Neural progenitor cell (in vitro differentiated cells): ENCODE measurements around the gene RNU5D-1. TPM values are rescaled to one million over a fixed set of nuclear protein-coding genes. Genes with fewer than 3 reads are reported as not detected.

Experiments used
- DNase-seq: peaks from one replicate; pipeline ENCODE4 v3.0.0-alpha.2; 2016; ENCODE audit warnings: low spot score
- H2AFZ ChIP-seq: fragments of 200-600 bp; sonication (generic); replicated peaks from 2 replicates; pipeline ENCODE4 v1.6.1; 2016; ENCODE audit warnings: antibody characterized with exemption
- H3F3A ChIP-seq: fragments of 200-600 bp; sonication (generic); 2 replicates; pipeline ENCODE4 v1.6.1; 2016; ENCODE audit warnings: antibody characterized with exemption, low read depth
- H3K27ac ChIP-seq: fragments of 200-600 bp; sonication (generic); 2 replicates; pipeline ENCODE4 v1.5.1; 2016; ENCODE audit warnings: mild to moderate bottlenecking
- H3K27me3 ChIP-seq: fragments of 200-600 bp; sonication (generic); 2 replicates; pipeline ENCODE4 v1.6.1; 2016; ENCODE audit warnings: mild to moderate bottlenecking, moderate library complexity
- H3K36me3 ChIP-seq: fragments of 200-600 bp; sonication (generic); 2 replicates; pipeline ENCODE4 v1.5.1; 2016
- H3K4me1 ChIP-seq: fragments of 200-600 bp; sonication (generic); 2 replicates; pipeline ENCODE4 v1.6.1; 2016; ENCODE audit warnings: mixed run types
- H3K4me2 ChIP-seq: fragments of 200-600 bp; sonication (generic); 2 replicates; pipeline ENCODE4 v1.6.1; 2016
- H3K4me3 ChIP-seq: fragments of 200-600 bp; sonication (generic); 2 replicates; pipeline ENCODE4 v1.5.1; 2016
- H3K79me2 ChIP-seq: fragments of 200-600 bp; sonication (generic); 2 replicates; pipeline ENCODE4 v1.6.1; 2016; ENCODE audit warnings: low read depth
- H3K9ac ChIP-seq: fragments of 200-600 bp; sonication (generic); 2 replicates; pipeline ENCODE4 v1.6.1; 2016
- H3K9me3 ChIP-seq: fragments of 200-600 bp; sonication (generic); 2 replicates; pipeline ENCODE4 v1.5.1; 2016; ENCODE audit warnings: low read depth
- H4K20me1 ChIP-seq: fragments of 200-600 bp; sonication (generic); 2 replicates; pipeline ENCODE4 v1.6.1; 2016; ENCODE audit warnings: low read depth
- H3K27ac Mint-ChIP-seq: 3 replicates; pipeline ENCODE4 v1.8.0; 2021; ENCODE audit warnings: mixed read lengths
- H3K27me3 Mint-ChIP-seq: 2 replicates; pipeline ENCODE4 v1.8.0; 2022; ENCODE audit warnings: low read depth, mild to moderate bottlenecking, inconsistent platforms, moderate library complexity, mixed read lengths; ENCODE audit not compliant: insufficient read depth
- H3K36me3 Mint-ChIP-seq: 3 replicates; pipeline ENCODE4 v1.8.0; 2021; ENCODE audit warnings: mixed read lengths
- H3K4me1 Mint-ChIP-seq: 3 replicates; pipeline ENCODE4 v1.8.0; 2021; ENCODE audit warnings: mixed read lengths
- H3K4me3 Mint-ChIP-seq: 3 replicates; pipeline ENCODE4 v1.8.0; 2021; ENCODE audit warnings: mild to moderate bottlenecking, moderate library complexity, mixed read lengths
- H3K9me3 Mint-ChIP-seq: 3 replicates; pipeline ENCODE4 v1.8.0; 2020; ENCODE audit warnings: mixed read lengths
- CTCF ChIP-seq: fragments of 200-600 bp; sonication (generic); IDR thresholded peaks from 2 replicates; pipeline ENCODE4 v1.5.1; 2017; ENCODE audit warnings: antibody characterized with exemption, mild to moderate bottlenecking
- EZH2 ChIP-seq: fragments of 200-600 bp; sonication (generic); IDR thresholded peaks from 2 replicates; pipeline ENCODE4 v1.6.1; 2017; ENCODE audit warnings: antibody characterized with exemption, mild to moderate bottlenecking, moderate library complexity
- EZH2phosphoT487 ChIP-seq: fragments of 200-600 bp; sonication (generic); IDR thresholded peaks from 2 replicates; pipeline ENCODE4 v1.6.1; 2017; ENCODE audit warnings: antibody characterized with exemption
- total RNA-seq: library from RNA; depleted of rRNA; stranded (reverse); fragments of >200 nt; gene quantifications from 2 replicates; pipeline ENCODE4 v1.2.3, GENCODE V29; 2015; ENCODE audit warnings: low replicate concordance

The RNU5D-1 gene
- total RNA-seq, 1 donor from 2014 or later = not detected

GRCh38 chr1:44747878-44748277 is 16.9 kb upstream of the RNU5D-1 start:
- H3K4me1 Mint-ChIP-seq = peaks cover 7% of the 10 kb centered on the region
- no peak overlapping the region for H3K27ac Mint-ChIP-seq
- Histone ChIP-seq H3K4me3 (no peak overlapping the region), H3K4me2 (no peak overlapping the region), H3K27ac (no peak overlapping the region), H3K79me2 (peaks cover 36% of the 10 kb centered on the region), H3K4me1 (no peaks in the 10 kb centered on the region), H3K9ac (no peak overlapping the region), H3K27me3 (no peaks in the 10 kb centered on the region), H3K9me3 (no peaks in the 10 kb centered on the region), H3F3A (no peaks in the 10 kb centered on the region), H2AFZ (no peak overlapping the region), H4K20me1 (peaks cover 29% of the 10 kb centered on the region), H3K36me3 (peaks cover 16% of the 10 kb centered on the region)
- peak; percentile 12 for DNase-seq
- H3K4me3 Mint-ChIP-seq = no peak overlapping the region
- no peaks in the 10 kb centered on the region for H3K9me3 Mint-ChIP-seq
- TF ChIP-seq CTCF = peak; percentile 19
- no peak for TF ChIP-seq EZH2phosphoT487
- no peaks in the 10 kb centered on the region for H3K27me3 Mint-ChIP-seq
- peaks cover 34% of the 10 kb centered on the region for H3K36me3 Mint-ChIP-seq

DNA sequence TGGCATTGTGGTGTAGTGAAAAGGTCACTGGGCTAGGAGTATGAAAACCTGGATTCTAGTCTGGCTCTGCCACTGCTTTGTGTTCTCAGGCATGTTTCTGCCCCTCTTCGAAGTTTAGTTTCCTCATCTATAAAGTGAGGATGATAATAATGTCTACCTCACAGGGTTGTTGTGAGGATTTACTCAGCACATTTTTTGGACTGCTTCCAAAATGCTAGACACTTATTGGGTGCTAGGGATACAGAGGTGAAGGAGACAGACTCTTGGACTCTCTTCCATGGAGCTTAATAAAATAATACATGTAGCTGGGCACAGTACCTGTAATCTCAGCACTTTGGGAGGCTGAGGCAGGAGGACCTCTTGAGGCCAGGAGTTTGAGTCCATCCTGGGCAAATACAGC is 12.2 kb upstream of the RNU5D-1 start:
- Mint-ChIP-seq H3K4me1 (peaks cover 28% of the 10 kb centered on the region), H3K27me3 (peaks cover 9% of the 10 kb centered on the region), H3K36me3 (peaks cover 26% of the 10 kb centered on the region), H3K9me3 (peaks cover 6% of the 10 kb centered on the region), H3K4me3 (peak overlapping the region; percentile 64), H3K27ac (no peak overlapping the region)
- Histone ChIP-seq H3K27me3 (no peaks in the 10 kb centered on the region), H3K9ac (no peak overlapping the region), H3K4me3 (no peak overlapping the region), H3K36me3 (peaks cover 7% of the 10 kb centered on the region), H3K9me3 (no peaks in the 10 kb centered on the region), H3K79me2 (peaks cover 67% of the 10 kb centered on the region), H3K4me2 (no peak overlapping the region), H3K27ac (no peak overlapping the region), H3F3A (no peaks in the 10 kb centered on the region), H2AFZ (no peak overlapping the region), H3K4me1 (peaks cover 10% of the 10 kb centered on the region), H4K20me1 (peaks cover 24% of the 10 kb centered on the region)
- TF ChIP-seq CTCF (no peak), EZH2 (no peak), EZH2phosphoT487 (no peak)
- DNase-seq = no peak

DNA sequence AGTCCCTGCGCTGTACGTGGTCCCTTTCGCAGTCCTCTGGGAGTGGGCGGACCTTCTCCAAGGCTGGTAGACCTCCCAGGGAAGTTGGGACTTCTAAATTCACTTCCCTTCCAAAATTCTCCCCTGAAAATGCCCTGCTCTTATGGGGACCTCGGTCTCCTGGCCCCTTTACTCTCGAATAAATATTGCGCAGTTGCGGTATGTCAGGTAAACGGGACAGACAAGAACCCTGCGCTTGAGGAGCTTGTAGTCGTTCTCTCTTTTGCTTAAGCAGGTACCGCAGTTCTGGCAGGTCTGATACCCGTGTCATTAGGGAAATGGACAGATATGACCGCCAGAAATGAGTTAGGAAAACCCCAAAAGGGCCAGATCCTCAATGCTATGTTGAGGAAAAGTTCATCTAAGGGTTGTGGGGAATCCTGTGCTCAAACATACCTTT is 9.2 kb upstream of the RNU5D-1 start:
- Histone ChIP-seq H3K36me3 (no peaks in the 10 kb centered on the region), H3K27ac (no peak overlapping the region), H3F3A (no peaks in the 10 kb centered on the region), H4K20me1 (peaks cover 15% of the 10 kb centered on the region), H2AFZ (peak overlapping the region; percentile 81), H3K9ac (peak overlapping the region; percentile 64), H3K4me2 (peak overlapping the region; percentile 93), H3K9me3 (no peaks in the 10 kb centered on the region), H3K27me3 (no peaks in the 10 kb centered on the region), H3K4me1 (peaks cover 10% of the 10 kb centered on the region), H3K4me3 (peak overlapping the region; percentile 78), H3K79me2 (peaks cover 54% of the 10 kb centered on the region)
- H3K4me1 Mint-ChIP-seq = peaks cover 28% of the 10 kb centered on the region
- DNase-seq = peak; percentile 50
- peaks cover 16% of the 10 kb centered on the region for H3K27me3 Mint-ChIP-seq
- H3K9me3 Mint-ChIP-seq = peaks cover 9% of the 10 kb centered on the region
- H3K36me3 Mint-ChIP-seq = peaks cover 14% of the 10 kb centered on the region
- peak overlapping the region; percentile 97 for H3K4me3 Mint-ChIP-seq
- no peak for TF ChIP-seq CTCF
- TF ChIP-seq EZH2phosphoT487 = no peak
- TF ChIP-seq EZH2 = no peak
- H3K27ac Mint-ChIP-seq = peak overlapping the region; percentile 97
